ENCODE results near the gene WDR48. TPM values are rescaled to one million over a fixed set of nuclear protein-coding genes. Genes with fewer than 3 reads are reported as not detected.

Gene WDR48
- total RNA-seq, 2 experiments from 2014 or later, result 33.2 to 34.7 TPM

- Mint-ChIP-seq H3K36me3 (ENCODE audit: low read depth) (no peaks in the 10 kb centered on the region), H3K27me3 (no peaks in the 10 kb centered on the region), H3K4me1 (ENCODE audit: low read depth) (peaks cover 11% of the 10 kb centered on the region), H3K27ac (no peak overlapping the region), H3K9me3 (no peaks in the 10 kb centered on the region), H3K4me3 (no peak overlapping the region)
- ChIA-PET CTCF (interaction anchor here (1.3 kb wide), 1 partner anchor 14 kb away, joined by 3 read pairs; no protein-coding TSS in a partner anchor), POLR2A (no interaction called here)
- no peak for ATAC-seq
- intact Hi-C loops (cut with micrococcal nuclease), result no loop called here
- TF ChIP-seq, protein P1, sequence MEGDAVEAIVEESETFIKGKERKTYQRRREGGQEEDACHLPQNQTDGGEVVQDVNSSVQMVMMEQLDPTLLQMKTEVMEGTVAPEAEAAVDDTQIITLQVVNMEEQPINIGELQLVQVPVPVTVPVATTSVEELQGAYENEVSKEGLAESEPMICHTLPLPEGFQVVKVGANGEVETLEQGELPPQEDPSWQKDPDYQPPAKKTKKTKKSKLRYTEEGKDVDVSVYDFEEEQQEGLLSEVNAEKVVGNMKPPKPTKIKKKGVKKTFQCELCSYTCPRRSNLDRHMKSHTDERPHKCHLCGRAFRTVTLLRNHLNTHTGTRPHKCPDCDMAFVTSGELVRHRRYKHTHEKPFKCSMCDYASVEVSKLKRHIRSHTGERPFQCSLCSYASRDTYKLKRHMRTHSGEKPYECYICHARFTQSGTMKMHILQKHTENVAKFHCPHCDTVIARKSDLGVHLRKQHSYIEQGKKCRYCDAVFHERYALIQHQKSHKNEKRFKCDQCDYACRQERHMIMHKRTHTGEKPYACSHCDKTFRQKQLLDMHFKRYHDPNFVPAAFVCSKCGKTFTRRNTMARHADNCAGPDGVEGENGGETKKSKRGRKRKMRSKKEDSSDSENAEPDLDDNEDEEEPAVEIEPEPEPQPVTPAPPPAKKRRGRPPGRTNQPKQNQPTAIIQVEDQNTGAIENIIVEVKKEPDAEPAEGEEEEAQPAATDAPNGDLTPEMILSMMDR (IDR thresholded peaks at IDR 0.05), result no peak
- DNase-seq, result no peak
Observed at GRCh38 chr3:39134305-39134704, 82.5 kb downstream of the WDR48 start.

DNA sequence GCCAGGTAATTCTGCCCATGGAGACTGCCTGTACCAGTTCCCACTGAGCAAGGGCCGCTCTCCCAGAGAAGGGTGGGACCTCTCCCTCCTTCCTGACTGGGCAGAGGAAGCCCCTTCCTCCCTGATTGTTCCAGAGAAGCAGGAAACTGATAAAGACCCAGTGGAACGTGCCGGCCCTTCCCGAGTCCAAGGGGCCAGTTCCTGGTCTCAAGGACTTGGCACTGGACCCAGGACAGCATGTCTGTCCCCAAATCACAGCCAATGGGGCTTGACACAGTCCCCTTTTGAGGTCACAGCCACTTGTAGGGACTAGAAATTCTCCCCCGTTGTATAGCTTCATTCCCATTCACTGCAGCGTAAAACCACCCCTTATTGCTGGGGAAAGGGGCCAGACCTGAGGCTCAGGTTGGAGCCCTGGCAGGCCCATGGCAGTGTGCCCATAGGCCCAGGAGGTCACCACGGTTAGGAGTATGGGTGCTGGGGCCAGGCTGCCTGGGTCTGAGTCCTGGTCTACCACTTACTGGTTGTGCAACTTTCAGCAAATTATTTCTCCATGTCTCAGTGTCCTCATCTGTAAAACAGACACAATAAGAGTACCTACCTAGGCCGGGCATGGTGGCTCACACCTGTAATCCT lies 83.5 kb downstream of the WDR48 start:
- no peak for DNase-seq
- ChIA-PET POLR2A (no interaction called here), CTCF (interaction anchor here (1.8 kb wide), 1 partner anchor 153 kb away, joined by 5 read pairs; no protein-coding TSS in a partner anchor)
- Mint-ChIP-seq H3K4me3 (no peak overlapping the region), H3K36me3 (ENCODE audit: low read depth) (peaks cover 5% of the 10 kb centered on the region), H3K27me3 (no peaks in the 10 kb centered on the region), H3K27ac (no peak overlapping the region), H3K4me1 (ENCODE audit: low read depth) (peaks cover 19% of the 10 kb centered on the region), H3K9me3 (no peaks in the 10 kb centered on the region)
- ATAC-seq, result no peak
- intact Hi-C loops (cut with micrococcal nuclease), result no loop called here
- TF ChIP-seq, protein P1 (IDR thresholded peaks at IDR 0.05), result no peak

- DNase-seq, result no peak
- ChIA-PET POLR2A (interaction anchor here (0.9 to 1.2 kb wide), 5 partner anchors 9 to 131 kb away, joined by 3 to 4 read pairs (median 3); no protein-coding TSS in a partner anchor), CTCF (interaction anchor here (1.8 to 2.4 kb wide), 2 partner anchors 10 to 151 kb away, joined by 5 to 12 read pairs; no protein-coding TSS in a partner anchor)
- H3K36me3 Mint-ChIP-seq (ENCODE audit: low read depth), result peaks cover 19% of the 10 kb centered on the region
- H3K27ac Mint-ChIP-seq, result no peak overlapping the region
- H3K4me3 Mint-ChIP-seq, result no peak overlapping the region
- H3K4me1 Mint-ChIP-seq (ENCODE audit: low read depth), result peaks cover 30% of the 10 kb centered on the region
- no peaks in the 10 kb centered on the region for H3K9me3 Mint-ChIP-seq
- ATAC-seq, result no peak
- intact Hi-C loops (cut with micrococcal nuclease), result no loop called here
- TF ChIP-seq, protein P1 (IDR thresholded peaks at IDR 0.05), result no peak
- H3K27me3 Mint-ChIP-seq, result no peaks in the 10 kb centered on the region
Observed at GRCh38 chr3:39136533-39137434, 85.0 kb downstream of the WDR48 start.

DNA sequence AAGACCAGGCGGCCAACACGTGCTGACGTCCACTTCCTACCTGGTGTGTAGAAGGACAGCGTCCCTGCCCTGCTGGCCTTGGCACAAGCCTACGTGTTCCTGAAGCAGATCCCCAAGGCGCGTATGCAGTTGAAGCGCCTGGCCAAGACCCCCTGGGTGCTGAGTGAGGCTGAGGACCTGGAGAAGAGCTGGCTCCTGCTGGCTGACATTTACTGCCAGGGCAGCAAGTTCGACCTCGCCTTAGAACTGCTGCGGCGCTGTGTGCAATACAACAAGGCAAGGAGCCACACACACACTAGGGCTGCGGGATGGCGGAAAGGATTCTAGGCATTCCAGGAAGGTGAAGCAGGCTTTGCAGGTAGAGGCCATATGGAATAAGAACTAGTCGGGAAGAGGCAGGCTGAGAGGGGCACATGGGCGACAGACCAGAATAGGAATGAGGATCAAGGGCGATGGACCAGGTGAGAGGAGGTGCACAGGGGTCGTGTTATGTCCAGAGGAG lies 85.7 kb downstream of the WDR48 start:
- ATAC-seq (no peak), DNase-seq (no peak)
- POLR2A ChIA-PET, result interaction anchor here (1.0 to 1.2 kb wide), 4 partner anchors 9 to 130 kb away, joined by 3 to 4 read pairs (median 4); no protein-coding TSS in a partner anchor
- H3K27ac Mint-ChIP-seq, result no peak overlapping the region
- H3K27me3 Mint-ChIP-seq, result no peaks in the 10 kb centered on the region
- CTCF ChIA-PET, result interaction anchor here (1.0 to 2.4 kb wide), 2 partner anchors 11 to 151 kb away, joined by 4 to 12 read pairs; no protein-coding TSS in a partner anchor
- H3K4me1 Mint-ChIP-seq (ENCODE audit: low read depth), result peaks cover 33% of the 10 kb centered on the region
- H3K9me3 Mint-ChIP-seq, result no peaks in the 10 kb centered on the region
- TF ChIP-seq, protein P1 (IDR thresholded peaks at IDR 0.05), result no peak
- H3K36me3 Mint-ChIP-seq (ENCODE audit: low read depth), result peaks cover 24% of the 10 kb centered on the region
- intact Hi-C loops (cut with micrococcal nuclease), result no loop called here
- no peak overlapping the region for H3K4me3 Mint-ChIP-seq
